ENCODE measurements around the gene B4GALT2.

Gene B4GALT2

DNA sequence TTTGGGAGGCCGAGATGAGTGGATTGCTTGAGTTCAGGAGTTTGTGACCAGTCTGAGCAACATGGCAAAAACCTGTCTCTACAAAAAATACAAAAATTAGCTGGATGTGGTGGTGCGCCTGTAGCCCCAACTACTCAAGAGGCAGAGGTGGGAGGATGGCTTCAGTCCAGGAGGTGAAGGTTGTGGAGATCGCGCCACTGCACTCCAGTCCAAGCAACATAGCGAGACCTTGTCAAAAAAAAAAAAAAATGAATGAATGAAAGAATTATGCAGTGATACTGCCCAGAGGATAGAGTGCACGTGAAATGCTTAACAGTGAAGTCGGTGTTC, 9.6 kb upstream of the B4GALT2 start:
- TF ChIP-seq, protein P1, sequence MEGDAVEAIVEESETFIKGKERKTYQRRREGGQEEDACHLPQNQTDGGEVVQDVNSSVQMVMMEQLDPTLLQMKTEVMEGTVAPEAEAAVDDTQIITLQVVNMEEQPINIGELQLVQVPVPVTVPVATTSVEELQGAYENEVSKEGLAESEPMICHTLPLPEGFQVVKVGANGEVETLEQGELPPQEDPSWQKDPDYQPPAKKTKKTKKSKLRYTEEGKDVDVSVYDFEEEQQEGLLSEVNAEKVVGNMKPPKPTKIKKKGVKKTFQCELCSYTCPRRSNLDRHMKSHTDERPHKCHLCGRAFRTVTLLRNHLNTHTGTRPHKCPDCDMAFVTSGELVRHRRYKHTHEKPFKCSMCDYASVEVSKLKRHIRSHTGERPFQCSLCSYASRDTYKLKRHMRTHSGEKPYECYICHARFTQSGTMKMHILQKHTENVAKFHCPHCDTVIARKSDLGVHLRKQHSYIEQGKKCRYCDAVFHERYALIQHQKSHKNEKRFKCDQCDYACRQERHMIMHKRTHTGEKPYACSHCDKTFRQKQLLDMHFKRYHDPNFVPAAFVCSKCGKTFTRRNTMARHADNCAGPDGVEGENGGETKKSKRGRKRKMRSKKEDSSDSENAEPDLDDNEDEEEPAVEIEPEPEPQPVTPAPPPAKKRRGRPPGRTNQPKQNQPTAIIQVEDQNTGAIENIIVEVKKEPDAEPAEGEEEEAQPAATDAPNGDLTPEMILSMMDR (IDR thresholded peaks at IDR 0.05), result no peak
- H3K9me3 ChIP-seq, result no peaks in the 10 kb centered on the region
- peaks cover 13% of the 10 kb centered on the region for H3K36me3 ChIP-seq
- H3K4me1 ChIP-seq (ENCODE audit: control insufficient read depth in 1 of 2, insufficient read depth in 1 of 2, low read depth in 1 of 2, low read length in 1 of 2), result peaks cover 30 to 32% of the 10 kb centered on the region in 2 experiments
- peak overlapping the region; percentile 51 to 69 for H3K4me3 ChIP-seq (ENCODE audit: low read depth in 1 of 2, low read length in 1 of 2)
- peak overlapping the region; percentile 63 for H3K27ac ChIP-seq
- no peaks in the 10 kb centered on the region for H3K27me3 ChIP-seq

DNA sequence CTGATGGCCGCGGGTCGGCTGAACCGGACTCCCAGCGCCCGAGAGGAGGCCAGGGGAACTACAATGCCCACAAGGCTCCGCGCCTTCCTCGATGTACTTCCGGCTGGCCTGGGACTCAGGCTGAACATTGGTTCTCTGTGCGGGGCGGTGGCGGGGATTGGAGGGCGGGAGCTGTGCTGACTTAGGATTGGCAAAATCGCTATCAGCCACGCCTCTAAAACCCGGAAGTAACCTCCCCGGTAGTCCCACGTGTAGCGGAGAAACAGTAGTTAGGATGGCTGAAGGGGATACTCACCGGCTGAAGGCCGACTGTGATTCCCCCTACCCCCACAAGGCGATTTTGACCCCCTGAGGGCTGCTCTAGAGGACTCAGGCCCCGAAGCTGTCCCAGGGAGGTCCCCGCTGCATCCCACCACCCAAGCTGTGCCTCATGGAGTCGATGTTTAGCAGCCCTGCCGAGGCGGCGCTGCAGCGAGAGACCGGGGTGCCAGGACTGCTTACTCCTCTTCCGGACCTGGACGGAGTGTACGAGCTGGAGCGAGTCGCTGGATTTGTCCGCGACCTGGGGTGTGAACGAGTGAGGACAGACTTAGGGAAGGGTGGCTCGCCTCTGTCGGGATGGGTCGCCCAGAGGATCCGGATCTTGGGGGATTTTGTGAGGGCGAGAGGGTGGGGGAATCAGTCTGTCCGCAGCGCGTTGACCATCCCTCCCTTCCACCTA, 9.1 kb upstream of the B4GALT2 start, which contains the start of gene DPH2:
Gene DPH2, plus strand, starts transcription at position 265 of the 721 bp plus-strand sequence. Its CDS starts 166 bp downstream, at position 431.
- Histone ChIP-seq H3K36me3 (peaks cover 13% of the 10 kb centered on the region), H3K27me3 (no peaks in the 10 kb centered on the region), H3K9me3 (no peaks in the 10 kb centered on the region), H3K27ac (peak within 1 kb of the TSS; percentile 63), H3K4me3 (ENCODE audit: low read depth in 1 of 2, low read length in 1 of 2) (peak within 1 kb of the TSS; percentile 51 to 69), H3K4me1 (ENCODE audit: control insufficient read depth in 1 of 2, insufficient read depth in 1 of 2, low read depth in 1 of 2, low read length in 1 of 2) (peaks cover 27 to 29% of the 10 kb centered on the region in 2 experiments)
- TF ChIP-seq, protein P1 (IDR thresholded peaks at IDR 0.05), result no peak

DNA sequence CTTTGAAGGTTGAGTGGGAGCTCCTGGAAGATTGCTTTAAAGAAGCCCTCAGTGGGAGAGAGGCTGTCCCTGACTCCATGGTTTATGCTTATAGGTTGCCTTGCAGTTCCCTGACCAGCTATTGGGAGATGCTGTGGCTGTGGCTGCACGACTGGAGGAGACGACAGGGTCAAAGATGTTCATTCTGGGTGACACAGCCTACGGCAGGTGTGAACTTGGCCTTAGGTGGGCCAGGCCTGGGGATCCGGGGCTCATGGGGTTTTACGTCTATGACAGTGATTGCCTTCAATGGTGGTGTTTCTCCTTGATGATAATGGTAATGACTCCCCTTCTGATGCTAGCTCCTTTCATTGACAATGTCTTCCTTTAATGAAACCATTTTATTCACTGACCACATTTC, 8.5 kb upstream of the B4GALT2 start:
- Histone ChIP-seq H3K27ac (peak overlapping the region; percentile 63), H3K4me3 (ENCODE audit: low read depth in 1 of 2, low read length in 1 of 2) (peak overlapping the region; percentile 51 to 69), H3K4me1 (ENCODE audit: control insufficient read depth in 1 of 2, insufficient read depth in 1 of 2, low read depth in 1 of 2, low read length in 1 of 2) (peaks cover 24 to 26% of the 10 kb centered on the region in 2 experiments), H3K9me3 (no peaks in the 10 kb centered on the region), H3K27me3 (no peaks in the 10 kb centered on the region), H3K36me3 (peaks cover 13% of the 10 kb centered on the region)
- TF ChIP-seq, protein P1 (IDR thresholded peaks at IDR 0.05), result no peak

DNA sequence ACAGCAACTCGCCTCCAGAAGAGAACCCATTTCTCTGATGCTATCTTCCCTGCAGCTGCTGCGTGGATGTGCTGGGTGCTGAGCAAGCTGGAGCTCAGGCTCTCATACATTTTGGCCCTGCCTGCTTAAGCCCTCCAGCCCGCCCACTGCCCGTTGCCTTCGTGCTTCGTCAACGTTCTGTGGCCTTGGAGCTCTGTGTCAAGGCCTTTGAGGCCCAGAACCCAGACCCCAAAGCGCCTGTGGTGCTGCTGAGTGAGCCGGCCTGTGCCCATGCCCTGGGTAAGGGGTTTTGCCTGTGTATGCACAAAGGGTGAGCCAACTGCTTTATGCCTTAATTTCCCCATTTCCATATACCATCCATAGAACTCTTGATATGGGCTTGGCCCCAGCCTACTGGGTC, 8.1 kb upstream of the B4GALT2 start:
- TF ChIP-seq, protein P1 (IDR thresholded peaks at IDR 0.05), result no peak
- no peaks in the 10 kb centered on the region for H3K27me3 ChIP-seq
- no peak overlapping the region for H3K27ac ChIP-seq
- H3K4me1 ChIP-seq (ENCODE audit: control insufficient read depth in 1 of 2, insufficient read depth in 1 of 2, low read depth in 1 of 2, low read length in 1 of 2), result peaks cover 27 to 30% of the 10 kb centered on the region in 2 experiments
- no peaks in the 10 kb centered on the region for H3K9me3 ChIP-seq
- H3K36me3 ChIP-seq, result peaks cover 15% of the 10 kb centered on the region
- H3K4me3 ChIP-seq (ENCODE audit: low read depth in 1 of 2, low read length in 1 of 2), result no peak overlapping the region

DNA sequence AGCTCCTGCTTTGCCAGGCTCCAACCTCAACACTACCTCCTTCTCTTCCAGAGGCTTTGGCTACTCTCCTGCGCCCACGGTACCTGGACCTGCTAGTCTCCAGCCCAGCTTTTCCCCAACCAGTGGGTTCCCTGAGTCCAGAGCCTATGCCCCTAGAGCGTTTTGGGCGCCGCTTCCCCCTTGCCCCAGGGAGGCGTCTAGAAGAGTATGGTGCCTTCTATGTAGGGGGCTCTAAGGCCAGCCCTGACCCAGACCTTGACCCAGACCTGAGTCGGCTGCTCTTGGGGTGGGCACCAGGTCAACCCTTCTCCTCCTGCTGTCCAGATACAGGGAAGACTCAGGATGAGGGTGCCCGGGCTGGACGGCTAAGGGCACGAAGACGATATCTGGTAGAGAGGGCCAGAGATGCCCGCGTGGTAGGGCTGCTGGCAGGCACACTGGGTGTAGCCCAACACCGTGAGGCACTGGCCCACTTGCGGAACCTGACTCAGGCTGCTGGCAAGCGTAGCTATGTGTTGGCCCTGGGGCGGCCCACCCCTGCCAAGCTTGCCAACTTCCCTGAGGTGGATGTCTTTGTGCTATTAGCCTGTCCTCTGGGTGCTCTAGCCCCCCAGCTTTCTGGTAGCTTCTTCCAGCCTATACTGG, 7.6 kb upstream of the B4GALT2 start:
- H3K9me3 ChIP-seq, result no peaks in the 10 kb centered on the region
- H3K4me3 ChIP-seq (ENCODE audit: low read depth in 1 of 2, low read length in 1 of 2), result no peak overlapping the region
- H3K27me3 ChIP-seq, result no peaks in the 10 kb centered on the region
- peaks cover 15% of the 10 kb centered on the region for H3K36me3 ChIP-seq
- no peak overlapping the region for H3K27ac ChIP-seq
- H3K4me1 ChIP-seq (ENCODE audit: control insufficient read depth in 1 of 2, insufficient read depth in 1 of 2, low read depth in 1 of 2, low read length in 1 of 2), result peaks cover 32 to 36% of the 10 kb centered on the region in 2 experiments
- TF ChIP-seq, protein P1 (IDR thresholded peaks at IDR 0.05), result no peak
